HFF-Myc (cell line): ENCODE data around the gene SLC45A1.

Experiments used
- DNase-seq: peaks from one replicate; pipeline ENCODE4 v3.0.0-alpha.2; 2011; ENCODE audit warnings: low read depth; ENCODE audit errors: extremely low read depth
- H3K4me3 ChIP-seq: replicated peaks from 2 replicates; pipeline ENCODE4 v1.5.1; 2011; ENCODE audit warnings: low read depth, mild to moderate bottlenecking, control low read depth, low read length
- CTCF ChIP-seq: IDR thresholded peaks from 2 replicates; pipeline ENCODE4 v1.5.1; 2012; ENCODE audit warnings: mild to moderate bottlenecking, low read depth, low read length, control low read depth; ENCODE audit errors: missing control alignments

Gene SLC45A1

GRCh38 chr1:8329439-8329838 is 11.5 kb downstream of the SLC45A1 start:
- TF ChIP-seq CTCF = no peak
- no peak overlapping the region for H3K4me3 ChIP-seq
- no peak for DNase-seq

DNA sequence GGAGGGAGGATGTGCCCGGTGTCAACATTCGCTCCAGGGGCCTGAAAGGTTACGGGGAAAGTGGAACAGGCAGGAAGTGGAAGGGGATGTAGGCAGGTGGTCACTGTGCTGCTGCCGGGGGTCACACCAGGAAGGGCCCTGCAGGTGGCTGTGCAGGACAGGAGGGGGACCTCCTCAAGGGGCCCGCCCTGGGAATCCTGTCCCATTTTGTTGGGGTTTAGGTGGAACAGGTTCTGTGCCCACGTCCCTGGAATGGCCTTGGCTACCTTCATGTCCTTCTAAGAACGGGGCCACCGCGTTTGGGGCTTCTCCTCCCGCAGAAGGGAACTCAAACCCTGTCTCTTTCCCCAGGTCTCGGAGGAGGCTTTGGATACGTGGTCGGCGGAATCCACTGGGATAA is 11.9 kb downstream of the SLC45A1 start:
- no peak for DNase-seq
- H3K4me3 ChIP-seq = no peak overlapping the region
- no peak for TF ChIP-seq CTCF

DNA sequence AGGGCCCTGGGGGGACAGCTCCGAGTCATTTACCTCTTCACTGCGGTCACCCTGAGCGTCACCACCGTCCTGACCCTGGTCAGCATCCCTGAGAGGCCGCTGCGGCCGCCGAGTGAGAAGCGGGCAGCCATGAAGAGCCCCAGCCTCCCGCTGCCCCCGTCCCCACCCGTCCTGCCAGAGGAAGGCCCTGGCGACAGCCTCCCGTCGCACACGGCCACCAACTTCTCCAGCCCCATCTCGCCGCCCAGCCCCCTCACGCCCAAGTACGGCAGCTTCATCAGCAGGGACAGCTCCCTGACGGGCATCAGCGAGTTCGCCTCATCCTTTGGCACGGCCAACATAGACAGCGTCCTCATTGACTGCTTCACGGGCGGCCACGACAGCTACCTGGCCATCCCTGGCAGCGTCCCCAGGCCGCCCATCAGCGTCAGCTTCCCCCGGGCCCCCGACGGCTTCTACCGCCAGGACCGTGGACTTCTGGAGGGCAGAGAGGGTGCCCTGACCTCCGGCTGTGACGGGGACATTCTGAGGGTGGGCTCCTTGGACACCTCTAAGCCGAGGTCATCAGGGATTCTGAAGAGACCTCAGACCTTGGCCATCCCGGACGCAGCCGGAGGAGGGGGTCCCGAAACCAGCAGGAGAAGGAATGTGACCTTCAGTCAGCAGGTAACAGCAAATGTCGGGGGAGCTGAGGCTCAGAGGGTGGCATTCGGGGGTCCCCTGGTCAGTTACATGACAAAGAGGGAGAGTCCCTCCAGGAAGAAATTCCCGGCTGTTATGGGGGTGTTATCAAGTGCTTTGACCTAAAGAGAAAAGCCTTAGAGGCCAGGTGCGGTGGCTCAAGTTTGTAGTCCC is 12.6 kb downstream of the SLC45A1 start:
- H3K4me3 ChIP-seq = no peak overlapping the region
- DNase-seq = no peak
- TF ChIP-seq CTCF = no peak

- no peak for TF ChIP-seq CTCF
- no peak for DNase-seq
These were observed 14.9 kb downstream of the SLC45A1 start for GRCh38 chr1:8332806-8333205.

GRCh38 chr1:8333246-8333987 is 15.5 kb downstream of the SLC45A1 start:
- H3K4me3 ChIP-seq = no peak overlapping the region
- no peak for TF ChIP-seq CTCF
- DNase-seq = no peak

More at GRCh38 chr1:8332806-8333205, 14.9 kb downstream of the SLC45A1 start:
- no peak overlapping the region for H3K4me3 ChIP-seq

DNA sequence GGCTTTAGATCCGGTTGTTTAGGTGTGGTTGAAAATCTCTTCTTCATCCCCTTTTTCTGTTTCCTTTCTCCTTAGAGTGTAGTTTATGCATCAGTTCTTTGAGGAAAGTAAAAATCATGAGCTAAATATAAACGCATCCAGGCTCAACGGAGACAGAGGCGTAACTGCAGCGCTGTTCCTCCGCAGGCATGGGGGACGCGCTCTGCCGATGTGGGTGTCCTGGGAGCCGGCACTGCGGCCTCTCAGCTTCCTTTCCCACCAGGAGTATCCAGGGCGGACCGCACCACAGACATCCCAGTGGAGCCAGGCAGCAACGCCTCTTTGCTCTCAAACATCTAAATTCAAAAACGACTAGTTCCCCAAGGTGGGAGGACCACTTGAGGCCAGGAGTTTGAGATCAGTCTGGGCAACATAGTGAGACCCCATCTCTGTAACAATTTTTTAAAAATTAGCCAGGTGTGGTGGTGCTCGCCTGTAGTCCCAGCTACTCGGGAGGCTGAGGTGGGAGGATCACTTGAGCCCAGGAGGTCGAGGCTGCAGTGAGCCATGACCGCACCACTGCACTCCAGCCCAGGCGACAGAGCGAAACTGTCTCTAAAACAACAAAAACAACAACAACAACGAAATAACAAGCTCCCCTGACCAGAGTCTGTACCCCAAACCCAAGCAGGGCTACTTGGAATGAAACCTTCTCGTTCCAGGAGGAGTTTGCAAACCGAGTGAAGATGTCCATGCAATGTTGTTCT is 16.4 kb downstream of the SLC45A1 start:
- no peak overlapping the region for H3K4me3 ChIP-seq
- no peak for DNase-seq
- TF ChIP-seq CTCF = no peak
